Raji (cell line): ENCODE measurements around the gene RFX3.

Experiments used
- POLR2A ChIP-seq: IDR thresholded peaks from 2 replicates; pipeline ENCODE4 v1.6.1; 2011; ENCODE audit warnings: low read depth, low read length, control low read depth; ENCODE audit not compliant: insufficient read depth

RFX3 gene

DNA sequence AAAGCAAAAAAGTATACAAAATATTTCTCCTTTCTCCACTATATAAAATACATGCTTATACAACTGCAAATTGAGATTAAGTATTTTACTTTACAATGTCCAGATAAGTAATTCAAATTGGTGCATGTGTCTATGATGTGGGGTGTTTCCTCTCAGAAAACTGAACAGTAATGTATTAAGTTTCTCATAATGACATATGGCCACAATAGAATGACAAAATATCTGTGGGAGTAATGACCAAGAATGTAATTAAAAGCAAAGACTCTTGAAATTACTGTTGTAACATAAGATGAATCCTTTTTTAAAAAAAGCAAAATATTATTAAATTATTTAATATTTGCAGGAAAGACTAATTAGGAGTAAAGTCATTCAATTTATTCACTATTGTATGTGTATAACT lies 155.1 kb downstream of the RFX3 start:
- TF ChIP-seq POLR2A, result no peak

GRCh38 chr9:3367185-3367584 lies 158.6 kb downstream of the RFX3 start:
- no peak for TF ChIP-seq POLR2A

- TF ChIP-seq POLR2A, result no peak
Measured at GRCh38 chr9:3361689-3362392, 164.0 kb downstream of the RFX3 start.

DNA sequence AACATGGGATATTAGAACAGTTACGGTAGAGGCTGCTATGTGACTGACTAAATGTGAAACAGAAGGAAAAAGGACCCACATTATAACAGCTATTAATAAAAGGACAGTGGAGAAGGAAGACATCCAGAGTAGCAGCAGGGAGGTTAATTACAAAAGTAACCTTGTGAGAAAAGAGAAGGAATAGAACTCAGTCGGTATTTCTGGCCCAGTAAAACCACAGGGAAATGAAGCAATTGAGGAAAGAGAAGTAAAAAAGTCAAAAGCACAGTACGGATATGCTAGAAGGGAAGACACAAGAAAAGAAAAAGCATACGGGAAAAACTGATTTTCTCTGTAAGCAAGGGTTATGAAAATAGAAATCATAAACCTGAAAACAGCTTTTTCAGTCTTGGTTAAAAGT lies 164.7 kb downstream of the RFX3 start:
- TF ChIP-seq POLR2A, result no peak

- TF ChIP-seq POLR2A, result no peak
Measured at GRCh38 chr9:3360245-3360644, 165.6 kb downstream of the RFX3 start.

- no peak for TF ChIP-seq POLR2A
Measured at GRCh38 chr9:3359778-3360177, 166.0 kb downstream of the RFX3 start.

DNA sequence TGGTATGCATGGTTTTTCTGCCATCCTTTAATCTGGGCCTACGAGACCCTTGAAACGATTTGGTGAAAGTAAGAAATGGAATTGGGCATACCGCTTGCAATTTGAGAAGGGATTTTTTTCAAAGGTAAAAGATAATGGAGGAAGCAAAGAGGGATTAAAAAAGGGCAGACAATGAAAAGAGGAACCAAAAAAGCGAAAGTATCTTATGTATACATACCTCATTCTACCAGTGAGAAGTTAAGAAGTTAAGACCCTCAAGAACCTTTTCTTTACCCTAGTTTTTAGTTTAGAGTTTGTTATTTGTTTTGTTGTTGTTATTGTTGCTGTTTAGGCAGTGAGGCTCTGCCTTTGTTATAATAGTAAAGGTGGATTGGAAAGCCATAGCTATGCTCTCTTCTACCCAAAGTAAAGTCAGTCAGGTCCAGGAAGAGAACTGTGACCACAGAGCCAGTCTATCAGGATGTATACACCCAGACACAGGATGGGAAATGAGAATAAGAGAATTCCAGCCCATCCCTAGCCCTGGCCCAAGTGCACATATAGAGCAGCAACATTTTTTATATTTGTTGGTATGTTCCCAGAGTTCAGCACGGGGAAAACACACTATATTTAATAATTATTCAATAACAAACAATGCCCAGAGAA lies 166.6 kb downstream of the RFX3 start:
- no peak for TF ChIP-seq POLR2A

- TF ChIP-seq POLR2A, result no peak
Measured at GRCh38 chr9:3348169-3348568, 177.6 kb downstream of the RFX3 start.

GRCh38 chr9:3346549-3346948 lies 179.3 kb downstream of the RFX3 start:
- no peak for TF ChIP-seq POLR2A

GRCh38 chr9:3343671-3344070 lies 182.1 kb downstream of the RFX3 start:
- no peak for TF ChIP-seq POLR2A

GRCh38 chr9:3342159-3342777 lies 183.5 kb downstream of the RFX3 start:
- no peak for TF ChIP-seq POLR2A

DNA sequence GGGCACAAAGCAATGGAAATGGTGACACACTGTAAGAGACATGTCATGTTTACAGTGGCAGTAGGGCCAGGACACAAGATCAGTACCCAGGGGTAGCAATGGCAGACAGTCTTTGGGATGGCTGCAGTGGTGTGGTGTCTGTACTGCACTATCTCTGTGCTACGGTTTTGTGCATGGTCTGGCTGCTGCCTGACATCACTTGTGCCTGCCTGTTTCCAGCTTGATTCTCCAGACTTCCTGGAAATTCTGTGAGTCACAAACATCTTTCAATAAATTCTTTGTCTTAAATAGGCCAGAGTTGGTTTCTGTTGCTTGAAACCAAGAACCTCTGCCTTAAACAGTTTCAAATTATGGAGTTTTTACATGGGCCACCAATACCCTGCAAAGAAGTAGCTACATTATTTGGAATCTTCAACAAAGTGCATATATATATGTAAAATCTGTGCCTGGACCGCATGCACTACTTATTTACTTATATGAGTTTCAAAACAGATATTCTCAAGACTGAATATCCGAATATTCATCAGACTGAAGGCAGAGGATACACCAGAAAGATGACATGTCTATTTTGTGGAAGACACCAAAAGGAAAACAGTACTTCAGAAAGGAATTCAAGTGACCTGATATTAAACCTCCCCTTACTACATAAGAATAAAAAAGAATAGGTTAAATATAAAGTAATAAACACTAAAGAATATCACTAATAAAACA lies 188.1 kb downstream of the RFX3 start:
- no peak for TF ChIP-seq POLR2A

DNA sequence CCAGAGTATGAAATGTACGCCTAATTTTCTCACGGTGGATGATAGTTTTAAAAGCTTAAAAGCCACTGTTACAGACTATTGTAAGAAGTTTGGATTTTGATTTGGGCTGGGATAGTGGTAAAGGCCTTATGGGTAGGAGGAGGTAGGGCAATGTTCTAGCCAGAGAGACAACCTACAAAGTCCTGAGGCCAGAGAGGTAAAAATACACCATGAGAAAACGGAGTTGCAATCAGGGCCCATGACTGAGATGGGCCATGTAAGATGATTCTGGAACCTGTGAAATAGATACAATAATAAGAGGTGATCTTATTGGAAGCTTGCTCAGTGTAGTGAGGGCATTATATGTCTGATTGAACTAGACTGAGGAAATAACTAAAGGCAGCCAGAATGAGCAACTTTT lies 188.8 kb downstream of the RFX3 start:
- TF ChIP-seq POLR2A, result no peak

DNA sequence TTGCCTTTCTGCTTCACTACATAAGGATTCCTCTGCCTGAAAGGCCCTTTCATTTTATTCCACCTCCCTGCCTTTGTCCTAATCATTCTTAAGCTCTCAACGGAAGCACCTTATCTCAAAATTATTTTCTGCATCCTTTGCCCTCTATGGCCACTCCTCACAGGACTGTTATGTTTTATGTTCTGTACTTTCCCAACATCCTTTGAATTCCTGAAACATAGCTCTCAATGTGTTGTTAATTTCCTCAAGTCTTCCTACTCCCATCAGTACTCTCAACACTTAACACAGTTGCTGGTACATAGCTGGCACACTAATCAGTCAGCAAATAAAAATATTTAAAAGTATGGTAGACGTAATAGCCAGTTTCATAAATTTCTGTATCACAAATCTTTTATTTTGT lies 193.0 kb downstream of the RFX3 start:
- no peak for TF ChIP-seq POLR2A

GRCh38 chr9:3331801-3332200 lies 194.0 kb downstream of the RFX3 start:
- no peak for TF ChIP-seq POLR2A
